Suprapubic skin (tissue), 4 donors: ENCODE measurements around the gene EPG5. TPM values are rescaled to one million over a fixed set of nuclear protein-coding genes. Genes with fewer than 3 reads are reported as not detected.

Experiments
- DNase-seq, 2 donors: peaks; one replicate each; pipeline ENCODE4 v3.0.0-alpha.2; 2019; ENCODE audit warnings: low spot score in 2 of 2
- H3K27ac ChIP-seq: fragments of 200-600 bp; sonication (generic); one replicate; pipeline ENCODE4 v1.5.1; 2019
- H3K27me3 ChIP-seq: fragments of 200-600 bp; sonication (generic); one replicate; pipeline ENCODE4 v1.5.1; 2019
- H3K36me3 ChIP-seq: fragments of 200-600 bp; sonication (generic); one replicate; pipeline ENCODE4 v1.5.1; 2019
- H3K4me1 ChIP-seq: fragments of 200-600 bp; sonication (generic); one replicate; pipeline ENCODE4 v1.5.1; 2019
- H3K4me3 ChIP-seq: fragments of 200-600 bp; sonication (generic); one replicate; pipeline ENCODE4 v1.5.1; 2019; ENCODE audit warnings: mild to moderate bottlenecking
- H3K9me3 ChIP-seq: fragments of 200-600 bp; sonication (generic); one replicate; pipeline ENCODE4 v1.5.1; 2019
- CTCF ChIP-seq, 2 donors: fragments of 200-600 bp in 1 of 2; fragments of 450-650 bp in 1 of 2; sonication (generic) in 1 of 2; IDR thresholded peaks; one replicate each; pipeline ENCODE4 v1.5.1; 2016 to 2019; ENCODE audit warnings: antibody characterized with exemption in 2 of 2, mild to moderate bottlenecking in 1 of 2, moderate library complexity in 1 of 2
- EP300 ChIP-seq: sonication (generic); formaldehyde crosslinking; IDR thresholded peaks from one replicate; pipeline ENCODE4 v1.6.1; 2017; ENCODE audit warnings: antibody characterized with exemption
- POLR2A ChIP-seq, 2 donors: fragments of 450-650 bp; IDR thresholded peaks; one replicate each; pipeline ENCODE4 v1.6.1; 2017; ENCODE audit warnings: antibody characterized with exemption in 2 of 2, mild to moderate bottlenecking in 2 of 2, moderate library complexity in 2 of 2
- POLR2AphosphoS5 ChIP-seq, 3 donors: sonication (generic); formaldehyde crosslinking; IDR thresholded peaks; one replicate each; pipeline ENCODE4 v1.6.1; 2017; ENCODE audit warnings: antibody characterized with exemption in 3 of 3
- WGBS: methylation state at CpG from one replicate; pipeline ENCODE4 v1.1.5; 2018; 5-methylcytosine and 5-hydroxymethylcytosine counted together
- total RNA-seq, 4 donors: library from RNA; depleted of rRNA; stranded (reverse); fragments of >200 nt; gene quantifications; one replicate each; pipeline ENCODE4 v1.1.0, GENCODE V29; 2016

EPG5 gene
- total RNA-seq, 4 donors from 2014 or later: 31.5 to 107 (median 53.5) TPM

- Histone ChIP-seq H3K27ac (no peak overlapping the region), H3K4me3 (no peak overlapping the region), H3K27me3 (no peaks in the 10 kb centered on the region), H3K4me1 (no peaks in the 10 kb centered on the region), H3K36me3 (peaks cover 97% of the 10 kb centered on the region), H3K9me3 (no peaks in the 10 kb centered on the region)
- TF ChIP-seq EP300: no peak
- no peak for TF ChIP-seq POLR2AphosphoS5 (IDR thresholded peaks at IDR 0.05)
- TF ChIP-seq POLR2A (IDR thresholded peaks at IDR 0.05): no peak
- TF ChIP-seq CTCF (IDR thresholded peaks at IDR 0.05): no peak
- 94% methylated on average over 3 of the region's 3 CpGs for WGBS
- DNase-seq: no peak
These were observed 41.0 kb downstream of the EPG5 start for GRCh38 chr18:45926085-45926484.

GRCh38 chr18:45923138-45923537, 44.0 kb downstream of the EPG5 start:
- Histone ChIP-seq H3K4me1 (peaks cover 6% of the 10 kb centered on the region), H3K27ac (no peak overlapping the region), H3K27me3 (no peaks in the 10 kb centered on the region), H3K4me3 (no peak overlapping the region), H3K36me3 (peaks cover 79% of the 10 kb centered on the region), H3K9me3 (no peaks in the 10 kb centered on the region)
- no peak for DNase-seq
- TF ChIP-seq POLR2A (IDR thresholded peaks at IDR 0.05) (no peak), CTCF (IDR thresholded peaks at IDR 0.05) (no peak), POLR2AphosphoS5 (IDR thresholded peaks at IDR 0.05) (no peak), EP300 (no peak)
- 93% methylated on average over 1 of the region's 1 CpG for WGBS

- H3K4me1 ChIP-seq: peaks cover 6% of the 10 kb centered on the region
- H3K36me3 ChIP-seq: peaks cover 76% of the 10 kb centered on the region
- 31% methylated on average over 4 of the region's 4 CpGs for WGBS
- DNase-seq: peak; percentile 76 to 83
- no peaks in the 10 kb centered on the region for H3K27me3 ChIP-seq
- TF ChIP-seq EP300 (no peak), POLR2AphosphoS5 (IDR thresholded peaks at IDR 0.05) (no peak), POLR2A (IDR thresholded peaks at IDR 0.05) (no peak), CTCF (IDR thresholded peaks at IDR 0.05) (no peak)
- no peak overlapping the region for H3K4me3 ChIP-seq
- H3K9me3 ChIP-seq: no peaks in the 10 kb centered on the region
- no peak overlapping the region for H3K27ac ChIP-seq
These were observed 46.8 kb downstream of the EPG5 start for GRCh38 chr18:45920367-45920766.

- Histone ChIP-seq H3K4me3 (no peak overlapping the region), H3K27ac (no peak overlapping the region), H3K27me3 (no peaks in the 10 kb centered on the region), H3K9me3 (no peaks in the 10 kb centered on the region), H3K36me3 (peaks cover 77% of the 10 kb centered on the region), H3K4me1 (peaks cover 6% of the 10 kb centered on the region)
- 91% methylated on average over 8 of the region's 8 CpGs for WGBS
- DNase-seq: no peak
- TF ChIP-seq EP300: no peak
- no peak for TF ChIP-seq CTCF (IDR thresholded peaks at IDR 0.05)
- no peak for TF ChIP-seq POLR2A (IDR thresholded peaks at IDR 0.05)
These were observed 50.8 kb downstream of the EPG5 start for GRCh38 chr18:45916302-45916701.

- TF ChIP-seq EP300 (no peak), POLR2AphosphoS5 (IDR thresholded peaks at IDR 0.05) (no peak), POLR2A (IDR thresholded peaks at IDR 0.05) (no peak), CTCF (IDR thresholded peaks at IDR 0.05) (no peak)
- Histone ChIP-seq H3K4me3 (no peak overlapping the region), H3K27ac (no peak overlapping the region), H3K9me3 (no peaks in the 10 kb centered on the region), H3K36me3 (peaks cover 93% of the 10 kb centered on the region), H3K27me3 (no peaks in the 10 kb centered on the region), H3K4me1 (no peaks in the 10 kb centered on the region)
- 92% methylated on average over 4 of the region's 4 CpGs for WGBS
- no peak for DNase-seq
These were observed 53.9 kb downstream of the EPG5 start for GRCh38 chr18:45913276-45913675.
